Neural cell (in vitro differentiated cells): ENCODE data around the gene STUM. TPM values are rescaled to one million over a fixed set of nuclear protein-coding genes. Genes with fewer than 3 reads are reported as not detected.
A peak's percentile ranks its signal among the peaks of the same experiment; 100 is the strongest.

ENCODE experiments used
- H2AFZ ChIP-seq: fragments of 200-600, 300-800 bp; sonication (generic), shearing (Covaris generic); 2 replicates; pipeline ENCODE4 v1.6.0; 2014; ENCODE audit warnings: low read depth, mild to moderate bottlenecking, antibody characterized with exemption, low read length, moderate library complexity
- H3F3A ChIP-seq: fragments of 200-600 bp; shearing (Covaris generic); 2 replicates; pipeline ENCODE4 v1.6.1; 2016; ENCODE audit warnings: mild to moderate bottlenecking, moderate library complexity, mixed read lengths, antibody characterized with exemption, low read length; ENCODE audit not compliant: insufficient read depth, poor library complexity, severe bottlenecking
- H3K27ac ChIP-seq: fragments of 200-600, 300-800 bp; sonication (generic), shearing (Covaris generic); 2 replicates; pipeline ENCODE4 v1.5.1; 2014; ENCODE audit warnings: mild to moderate bottlenecking, low read length, moderate library complexity
- H3K27me3 ChIP-seq: fragments of 300-800, 200-600 bp; sonication (generic), shearing (Covaris generic); 2 replicates; pipeline ENCODE4 v1.6.0; 2014; ENCODE audit warnings: mild to moderate bottlenecking, low read depth, low read length, moderate library complexity; ENCODE audit not compliant: insufficient read depth
- H3K36me3 ChIP-seq: fragments of 300-800, 200-600 bp; sonication (generic), shearing (Covaris generic); 2 replicates; pipeline ENCODE4 v1.5.1; 2014; ENCODE audit warnings: mild to moderate bottlenecking, antibody characterized with exemption, low read length, moderate library complexity; ENCODE audit not compliant: insufficient read depth
- H3K4me2 ChIP-seq: fragments of 300-800, 200-600 bp; sonication (generic), shearing (Covaris generic); 2 replicates; pipeline ENCODE4 v1.6.0; 2014; ENCODE audit warnings: mild to moderate bottlenecking, low read length
- H3K4me3 ChIP-seq: fragments of 300-800, 200-600 bp; sonication (generic), shearing (Covaris generic); 2 replicates; pipeline ENCODE4 v1.5.1; 2014; ENCODE audit warnings: mild to moderate bottlenecking, low read length, moderate library complexity
- H3K79me2 ChIP-seq: fragments of 200-600 bp; shearing (Covaris generic); replicated peaks from 2 replicates; pipeline ENCODE4 v1.6.0; 2014; ENCODE audit warnings: mild to moderate bottlenecking, low read length, moderate library complexity; ENCODE audit not compliant: insufficient read depth
- H3K9ac ChIP-seq: fragments of 300-800, 200-600 bp; sonication (generic), shearing (Covaris generic); 2 replicates; pipeline ENCODE4 v1.6.1; 2016; ENCODE audit warnings: mild to moderate bottlenecking, low read length, mixed read lengths
- H3K9me2 ChIP-seq: fragments of 200-600 bp; shearing (Covaris generic); 2 replicates; pipeline ENCODE4 v1.6.1; 2016; ENCODE audit warnings: mild to moderate bottlenecking, low read length, mixed read lengths; ENCODE audit not compliant: insufficient read depth
- H3K9me3 ChIP-seq: fragments of 200-600, 300-800 bp; sonication (generic), shearing (Covaris generic); 2 replicates; pipeline ENCODE4 v1.6.1; 2016; ENCODE audit warnings: mild to moderate bottlenecking, mixed run types, low read length, moderate library complexity, mixed read lengths
- H4K20me1 ChIP-seq: fragments of 200-600 bp; shearing (Covaris generic); 2 replicates; pipeline ENCODE4 v1.6.1; 2016; ENCODE audit warnings: mild to moderate bottlenecking, mixed run types; ENCODE audit not compliant: insufficient read depth
- CTCF ChIP-seq: fragments of 450-650 bp; IDR thresholded peaks from 2 replicates; pipeline ENCODE4 v1.5.1; 2014; ENCODE audit warnings: antibody characterized with exemption, mild to moderate bottlenecking, moderate library complexity; ENCODE audit not compliant: poor library complexity, severe bottlenecking
- EP300 ChIP-seq: fragments of 450-650 bp; conservative IDR thresholded peaks from 2 replicates; pipeline ENCODE4 v1.6.1; 2014; ENCODE audit warnings: antibody characterized with exemption, mild to moderate bottlenecking, moderate library complexity; ENCODE audit not compliant: poor library complexity, severe bottlenecking
- EZH2 ChIP-seq: fragments of 200-600, 300-800 bp; shearing (Covaris generic), sonication (generic); IDR thresholded peaks from 2 replicates; pipeline ENCODE4 v1.6.1; 2014; ENCODE audit warnings: antibody characterized with exemption, low read length, borderline replicate concordance, mild to moderate bottlenecking; ENCODE audit not compliant: insufficient read depth, poor library complexity, severe bottlenecking
- MXI1 ChIP-seq: fragments of 450-650 bp; conservative IDR thresholded peaks from 2 replicates; pipeline ENCODE4 v1.6.1; 2014; ENCODE audit warnings: antibody characterized with exemption, mild to moderate bottlenecking; ENCODE audit not compliant: poor library complexity, severe bottlenecking
- POLR2AphosphoS5 ChIP-seq: IDR thresholded peaks from 2 replicates; pipeline ENCODE4 v1.6.1; 2012
- RAD21 ChIP-seq: fragments of 450-650 bp; conservative IDR thresholded peaks from 2 replicates; pipeline ENCODE4 v1.6.1; 2014; ENCODE audit warnings: antibody characterized with exemption, mild to moderate bottlenecking, moderate library complexity
- SMC3 ChIP-seq: fragments of 450-650 bp; conservative IDR thresholded peaks from 2 replicates; pipeline ENCODE4 v1.6.1; 2014; ENCODE audit warnings: antibody characterized with exemption, mild to moderate bottlenecking, moderate library complexity; ENCODE audit not compliant: poor library complexity
- TAF1 ChIP-seq: IDR thresholded peaks from 2 replicates; pipeline ENCODE4 v1.6.1; 2012; ENCODE audit warnings: low read depth
- polyA plus RNA-seq: library from polyadenylated mRNA; depleted of rRNA; stranded (reverse); fragments of >200 nt; gene quantifications from 2 replicates; pipeline ENCODE4 v1.2.3, GENCODE V29; 2014
- TF ChIP-seq, protein P1 (sequence below): IDR thresholded peaks from 2 replicates; pipeline ENCODE4 v1.6.1; 2012; ENCODE audit warnings: borderline replicate concordance

Gene STUM
- polyA plus RNA-seq, 1 donor from 2014 or later = 0.52 TPM

GRCh38 chr1:226626577-226626956, 78.0 kb downstream of the STUM start:
- Histone ChIP-seq H3K4me3 (no peak overlapping the region), H3K9ac (no peak overlapping the region), H3K9me3 (no peaks in the 10 kb centered on the region), H2AFZ (no peak overlapping the region), H3K36me3 (no peaks in the 10 kb centered on the region), H3K4me2 (no peak overlapping the region), H3K79me2 (no peaks in the 10 kb centered on the region), H3K27me3 (no peaks in the 10 kb centered on the region), H4K20me1 (no peaks in the 10 kb centered on the region), H3K27ac (no peak overlapping the region), H3F3A (no peaks in the 10 kb centered on the region), H3K9me2 (no peaks in the 10 kb centered on the region)
- TF ChIP-seq MXI1 (peak; percentile 25), EP300 (no peak), CTCF (peak; percentile 63), SMC3 (peak; percentile 55), POLR2AphosphoS5 (no peak), EZH2 (no peak), RAD21 (peak; percentile 51), TAF1 (no peak)
- TF ChIP-seq, protein P1, sequence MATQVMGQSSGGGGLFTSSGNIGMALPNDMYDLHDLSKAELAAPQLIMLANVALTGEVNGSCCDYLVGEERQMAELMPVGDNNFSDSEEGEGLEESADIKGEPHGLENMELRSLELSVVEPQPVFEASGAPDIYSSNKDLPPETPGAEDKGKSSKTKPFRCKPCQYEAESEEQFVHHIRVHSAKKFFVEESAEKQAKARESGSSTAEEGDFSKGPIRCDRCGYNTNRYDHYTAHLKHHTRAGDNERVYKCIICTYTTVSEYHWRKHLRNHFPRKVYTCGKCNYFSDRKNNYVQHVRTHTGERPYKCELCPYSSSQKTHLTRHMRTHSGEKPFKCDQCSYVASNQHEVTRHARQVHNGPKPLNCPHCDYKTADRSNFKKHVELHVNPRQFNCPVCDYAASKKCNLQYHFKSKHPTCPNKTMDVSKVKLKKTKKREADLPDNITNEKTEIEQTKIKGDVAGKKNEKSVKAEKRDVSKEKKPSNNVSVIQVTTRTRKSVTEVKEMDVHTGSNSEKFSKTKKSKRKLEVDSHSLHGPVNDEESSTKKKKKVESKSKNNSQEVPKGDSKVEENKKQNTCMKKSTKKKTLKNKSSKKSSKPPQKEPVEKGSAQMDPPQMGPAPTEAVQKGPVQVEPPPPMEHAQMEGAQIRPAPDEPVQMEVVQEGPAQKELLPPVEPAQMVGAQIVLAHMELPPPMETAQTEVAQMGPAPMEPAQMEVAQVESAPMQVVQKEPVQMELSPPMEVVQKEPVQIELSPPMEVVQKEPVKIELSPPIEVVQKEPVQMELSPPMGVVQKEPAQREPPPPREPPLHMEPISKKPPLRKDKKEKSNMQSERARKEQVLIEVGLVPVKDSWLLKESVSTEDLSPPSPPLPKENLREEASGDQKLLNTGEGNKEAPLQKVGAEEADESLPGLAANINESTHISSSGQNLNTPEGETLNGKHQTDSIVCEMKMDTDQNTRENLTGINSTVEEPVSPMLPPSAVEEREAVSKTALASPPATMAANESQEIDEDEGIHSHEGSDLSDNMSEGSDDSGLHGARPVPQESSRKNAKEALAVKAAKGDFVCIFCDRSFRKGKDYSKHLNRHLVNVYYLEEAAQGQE = no peak

DNA sequence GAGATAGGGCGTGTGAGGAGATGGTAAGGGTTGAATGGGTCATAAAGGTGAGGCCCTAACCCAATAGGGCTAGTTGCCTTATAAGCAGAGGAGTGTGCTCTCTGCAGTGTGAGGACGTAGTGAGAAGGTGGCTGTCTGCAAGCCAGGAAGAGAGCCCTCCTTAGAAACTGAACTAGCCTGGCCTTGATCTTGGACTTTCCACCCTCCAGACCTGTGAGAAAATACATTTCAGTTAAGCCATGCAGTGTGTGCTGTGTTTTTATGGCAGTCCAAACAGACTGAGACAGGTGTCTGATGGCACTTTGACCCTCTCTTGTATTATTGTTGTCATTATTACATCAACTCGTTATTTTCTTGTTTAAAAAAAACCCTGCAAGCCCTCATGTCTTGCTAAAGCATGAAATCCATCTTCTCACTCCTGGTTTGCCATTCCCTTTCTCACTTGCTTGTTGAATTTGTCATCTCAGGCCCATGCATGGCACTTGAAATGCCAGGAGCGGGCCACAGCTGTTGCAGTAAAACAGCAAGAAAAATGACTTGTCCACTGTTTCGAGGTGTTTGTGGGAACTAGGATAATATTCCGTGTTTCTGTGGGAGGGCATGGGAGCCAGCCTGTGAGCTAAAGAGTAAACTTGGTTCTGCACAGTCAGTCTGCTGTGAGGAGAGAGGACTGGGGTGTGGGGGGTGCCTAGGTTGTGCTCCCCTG, 78.6 kb downstream of the STUM start:
- no peaks in the 10 kb centered on the region for H3K9me3 ChIP-seq
- no peak overlapping the region for H3K4me3 ChIP-seq
- H3F3A ChIP-seq = no peaks in the 10 kb centered on the region
- no peaks in the 10 kb centered on the region for H3K27me3 ChIP-seq
- H3K4me2 ChIP-seq = no peak overlapping the region
- no peaks in the 10 kb centered on the region for H3K9me2 ChIP-seq
- H2AFZ ChIP-seq = no peak overlapping the region
- H3K79me2 ChIP-seq = no peaks in the 10 kb centered on the region
- no peak overlapping the region for H3K27ac ChIP-seq
- no peaks in the 10 kb centered on the region for H4K20me1 ChIP-seq
- H3K36me3 ChIP-seq = no peaks in the 10 kb centered on the region
- TF ChIP-seq, protein P1 = no peak
- TF ChIP-seq EP300 (no peak), CTCF (no peak), MXI1 (no peak), SMC3 (no peak), TAF1 (no peak), EZH2 (no peak), RAD21 (no peak), POLR2AphosphoS5 (no peak)
- no peak overlapping the region for H3K9ac ChIP-seq
